OCI-LY7 (cell line): ENCODE results near the gene C3orf52. TPM values are rescaled to one million over a fixed set of nuclear protein-coding genes. Genes with fewer than 3 reads are reported as not detected.

Experiments
- BruUV-seq: library from RNA; stranded (reverse); fragments of 400-500 nt; replicated peaks from 2 replicates; lab custom pipeline; 2021; lab: Mats Ljungman, UMichigan
- CTCF ChIA-PET: fragments of 300-600 bp; sonication (Branson Sonifier 250); formaldehyde crosslinking; loops from one replicate; lab custom pipeline; 2022; ENCODE audit warnings: antibody characterized with exemption; ENCODE audit not compliant: unreplicated experiment; lab: Charles Lee
- POLR2A ChIA-PET: fragments of 300-600 bp; sonication (Branson Sonifier 250); formaldehyde crosslinking; loops from one replicate; lab custom pipeline; 2022; ENCODE audit warnings: antibody characterized with exemption; lab: Charles Lee
- DNase-seq: peaks from one replicate; pipeline ENCODE4 v3.0.0-alpha.2; 2015; ENCODE audit warnings: low spot score
- H2AFZ ChIP-seq: fragments of 200-600 bp; sonication (generic), shearing (Covaris generic); 2 replicates; pipeline ENCODE4 v1.6.1; 2014; ENCODE audit warnings: mild to moderate bottlenecking, antibody characterized with exemption, low read length, moderate library complexity
- H3K27ac ChIP-seq: fragments of 200-600 bp; sonication (generic); 2 replicates; pipeline ENCODE4 v1.5.1; 2014; ENCODE audit warnings: mixed run types, low read depth, mild to moderate bottlenecking, moderate library complexity, low read length, inconsistent platforms; ENCODE audit not compliant: poor library complexity, severe bottlenecking
- H3K36me3 ChIP-seq: fragments of 200-600 bp; sonication (generic); 2 replicates; pipeline ENCODE4 v1.6.1; 2014; ENCODE audit warnings: mild to moderate bottlenecking, antibody characterized with exemption, low read length, moderate library complexity, mixed read lengths; ENCODE audit not compliant: insufficient read depth
- H3K4me1 ChIP-seq: fragments of 200-600 bp; sonication (generic); 2 replicates; pipeline ENCODE4 v1.5.1; 2014; ENCODE audit warnings: mild to moderate bottlenecking, low read length; ENCODE audit not compliant: insufficient read depth, poor library complexity, severe bottlenecking
- H3K4me2 ChIP-seq: fragments of 200-600 bp; sonication (generic); 2 replicates; pipeline ENCODE4 v1.6.1; 2014; ENCODE audit warnings: mild to moderate bottlenecking, low read length
- H3K4me3 ChIP-seq: fragments of 200-600 bp; sonication (generic); 2 replicates; pipeline ENCODE4 v1.5.1; 2014; ENCODE audit warnings: mild to moderate bottlenecking, low read depth, low read length; ENCODE audit not compliant: poor library complexity, severe bottlenecking
- H3K79me2 ChIP-seq: fragments of 200-600 bp; sonication (generic); 2 replicates; pipeline ENCODE4 v1.6.1; 2016; ENCODE audit warnings: low read depth, mild to moderate bottlenecking, low read length, moderate library complexity, mixed read lengths; ENCODE audit not compliant: insufficient read depth
- H3K9me2 ChIP-seq: fragments of 200-600 bp; sonication (generic); 2 replicates; pipeline ENCODE4 v1.6.1; 2016; ENCODE audit warnings: mild to moderate bottlenecking, low read length, mixed read lengths; ENCODE audit not compliant: insufficient read depth
- H3K9me3 ChIP-seq: fragments of 200-600 bp; sonication (generic); 2 replicates; pipeline ENCODE4 v1.6.1; 2014; ENCODE audit warnings: mild to moderate bottlenecking, mixed run types, low read length, mixed read lengths
- H4K20me1 ChIP-seq: fragments of 200-600 bp; sonication (generic); 2 replicates; pipeline ENCODE4 v1.6.1; 2014; ENCODE audit warnings: mild to moderate bottlenecking, antibody characterized with exemption, low read length, moderate library complexity, mixed read lengths; ENCODE audit not compliant: insufficient read depth
- EZH2phosphoT487 ChIP-seq: fragments of 200-600 bp; sonication (generic); IDR thresholded peaks from 2 replicates; pipeline ENCODE4 v1.6.1; 2018; ENCODE audit warnings: low read depth, borderline replicate concordance, mild to moderate bottlenecking, mixed run types, antibody characterized with exemption, low read length, moderate library complexity, mixed read lengths
- intact Hi-C: fragments of 100-400 bp; cut with micrococcal nuclease; formaldehyde crosslinking; loops from one replicate; pipeline ENCODE4 v1.10.0; 2022; ENCODE audit not compliant: unreplicated experiment
- total RNA-seq, 2 experiments: library from RNA; depleted of rRNA in 1 of 2; stranded (reverse); fragments of >200 nt in 1 of 2; shearing (Covaris generic) in 1 of 2; gene quantifications; 2 replicates each; pipeline ENCODE4 v1.2.3, GENCODE V29; 2014 to 2022
- TF ChIP-seq, protein P1 (sequence below): fragments of 200-600 bp; sonication (generic); conservative IDR thresholded peaks from 2 replicates; pipeline ENCODE4 v1.5.1; 2014; ENCODE audit warnings: mild to moderate bottlenecking, antibody characterized with exemption, low read length, moderate library complexity, mixed read lengths

The C3orf52 gene
- total RNA-seq, 2 experiments from 2014 or later: 11.2 to 19.0 TPM

DNA sequence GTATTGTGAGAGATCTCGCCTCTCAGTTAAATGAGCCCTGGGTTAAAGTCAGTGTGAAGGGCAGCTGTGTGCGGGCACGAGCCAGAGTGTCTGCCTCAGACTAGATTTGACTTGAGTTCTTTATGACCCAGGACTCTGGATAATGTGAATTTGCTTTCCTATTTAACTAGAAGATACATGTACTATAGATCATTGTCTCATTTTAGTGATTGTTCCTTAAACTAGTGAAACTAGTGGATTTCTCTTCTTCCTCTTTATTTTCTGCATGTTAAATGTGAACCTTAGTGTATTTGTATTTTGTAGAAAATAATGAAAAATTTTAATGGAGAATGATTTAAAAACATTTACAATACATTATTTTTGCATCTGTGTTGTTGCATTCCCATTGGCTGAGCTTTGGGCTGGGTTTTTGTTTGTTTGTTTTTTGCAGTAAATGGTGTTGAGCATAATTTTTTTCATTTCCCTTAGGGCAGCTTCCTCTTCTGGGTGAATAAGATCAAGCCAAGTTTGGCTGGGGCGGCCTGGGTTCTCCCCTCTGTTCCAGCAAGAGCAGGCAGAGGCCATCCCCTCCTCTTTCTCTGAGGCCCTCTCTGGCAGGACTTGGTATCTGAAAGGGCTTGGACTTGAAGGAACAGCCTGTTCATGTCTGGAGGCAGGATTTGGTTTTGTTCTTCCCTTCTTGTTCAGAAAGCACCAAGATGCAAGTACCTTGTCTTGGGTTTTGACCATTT is 31.8 kb downstream of the C3orf52 start:
- peaks cover 45% of the 10 kb centered on the region for H3K36me3 ChIP-seq
- H3K4me1 ChIP-seq: peaks cover 99% of the 10 kb centered on the region
- DNase-seq: peak; percentile 84
- peak overlapping the region; percentile 13 for H3K4me3 ChIP-seq
- CTCF ChIA-PET: interaction anchor here (1.3 to 1.7 kb wide), 2 partner anchors 9 to 11 kb away, joined by 7 to 10 read pairs; no protein-coding TSS in a partner anchor
- H3K79me2 ChIP-seq: peaks cover 6% of the 10 kb centered on the region; the same call in 1 of the 2 replicates
- intact Hi-C loops: no loop called here
- no peaks in the 10 kb centered on the region for H3K9me3 ChIP-seq
- H3K27ac ChIP-seq: peak overlapping the region; percentile 99
- POLR2A ChIA-PET: interaction anchor here (0.6 to 9.4 kb wide), 5 partner anchors 9 to 1602 kb away, joined by 3 to 566 read pairs (median 5); partner anchors contain the start of gene GCSAM
- no peaks in the 10 kb centered on the region for H3K9me2 ChIP-seq
- no peak for TF ChIP-seq EZH2phosphoT487
- TF ChIP-seq, protein P1, sequence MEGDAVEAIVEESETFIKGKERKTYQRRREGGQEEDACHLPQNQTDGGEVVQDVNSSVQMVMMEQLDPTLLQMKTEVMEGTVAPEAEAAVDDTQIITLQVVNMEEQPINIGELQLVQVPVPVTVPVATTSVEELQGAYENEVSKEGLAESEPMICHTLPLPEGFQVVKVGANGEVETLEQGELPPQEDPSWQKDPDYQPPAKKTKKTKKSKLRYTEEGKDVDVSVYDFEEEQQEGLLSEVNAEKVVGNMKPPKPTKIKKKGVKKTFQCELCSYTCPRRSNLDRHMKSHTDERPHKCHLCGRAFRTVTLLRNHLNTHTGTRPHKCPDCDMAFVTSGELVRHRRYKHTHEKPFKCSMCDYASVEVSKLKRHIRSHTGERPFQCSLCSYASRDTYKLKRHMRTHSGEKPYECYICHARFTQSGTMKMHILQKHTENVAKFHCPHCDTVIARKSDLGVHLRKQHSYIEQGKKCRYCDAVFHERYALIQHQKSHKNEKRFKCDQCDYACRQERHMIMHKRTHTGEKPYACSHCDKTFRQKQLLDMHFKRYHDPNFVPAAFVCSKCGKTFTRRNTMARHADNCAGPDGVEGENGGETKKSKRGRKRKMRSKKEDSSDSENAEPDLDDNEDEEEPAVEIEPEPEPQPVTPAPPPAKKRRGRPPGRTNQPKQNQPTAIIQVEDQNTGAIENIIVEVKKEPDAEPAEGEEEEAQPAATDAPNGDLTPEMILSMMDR: peak; percentile 53
- H3K4me2 ChIP-seq: peak overlapping the region; percentile 57
- no TSS peak for BruUV-seq
- H4K20me1 ChIP-seq: no peaks in the 10 kb centered on the region
- H2AFZ ChIP-seq: no peak overlapping the region; the same call in 1 of the 2 replicates

- DNase-seq: peak; percentile 86
- Histone ChIP-seq H3K9me2 (no peaks in the 10 kb centered on the region), H3K4me2 (peak overlapping the region; percentile 57), H3K79me2 (peaks cover 22% of the 10 kb centered on the region; the same call in 1 of the 2 replicates), H3K9me3 (no peaks in the 10 kb centered on the region), H3K4me3 (peak overlapping the region; percentile 17), H3K27ac (peak overlapping the region; percentile 99), H3K36me3 (peaks cover 63% of the 10 kb centered on the region), H3K4me1 (peaks cover 100% of the 10 kb centered on the region), H4K20me1 (no peaks in the 10 kb centered on the region), H2AFZ (no peak overlapping the region)
- intact Hi-C loops: no loop called here
- POLR2A ChIA-PET: interaction anchor here (0.6 to 9.4 kb wide), 2 partner anchors 11 to 256 kb away, joined by 3 to 566 read pairs; partner anchors contain the start of gene GCSAM
- CTCF ChIA-PET: no interaction called here
- no TSS peak for BruUV-seq
- TF ChIP-seq, protein P1: no peak
- TF ChIP-seq EZH2phosphoT487: no peak
Measured at GRCh38 chr3:112119962-112120836, 34.0 kb downstream of the C3orf52 start.
